ENCODE measurements around the gene FOXP1.

Gene FOXP1

GRCh38 chr3:71005702-71006321 lies 577.7 kb downstream of the FOXP1 start:
- Mint-ChIP-seq H3K27me3 (no peaks in the 10 kb centered on the region), H3K4me3 (no peak overlapping the region), H3K27ac (peak overlapping the region; percentile 74), H3K9me3 (ENCODE audit: low read depth) (no peaks in the 10 kb centered on the region), H3K4me1 (ENCODE audit: low read depth) (peaks cover 78% of the 10 kb centered on the region), H3K36me3 (peaks cover 7% of the 10 kb centered on the region)

- H3K27ac Mint-ChIP-seq: peak overlapping the region; percentile 55
- no peaks in the 10 kb centered on the region for H3K27me3 Mint-ChIP-seq
- no peaks in the 10 kb centered on the region for H3K9me3 Mint-ChIP-seq (ENCODE audit: low read depth)
- H3K36me3 Mint-ChIP-seq: peaks cover 9% of the 10 kb centered on the region
- H3K4me3 Mint-ChIP-seq: no peak overlapping the region
- peaks cover 72% of the 10 kb centered on the region for H3K4me1 Mint-ChIP-seq (ENCODE audit: low read depth)
Measured at GRCh38 chr3:71003511-71003910, 580.0 kb downstream of the FOXP1 start.

GRCh38 chr3:71002298-71002697 lies 581.2 kb downstream of the FOXP1 start:
- peak overlapping the region; percentile 33 for H3K4me3 Mint-ChIP-seq
- H3K27me3 Mint-ChIP-seq: no peaks in the 10 kb centered on the region
- peaks cover 10% of the 10 kb centered on the region for H3K36me3 Mint-ChIP-seq
- peaks cover 68% of the 10 kb centered on the region for H3K4me1 Mint-ChIP-seq (ENCODE audit: low read depth)
- peak overlapping the region; percentile 88 for H3K27ac Mint-ChIP-seq
- no peaks in the 10 kb centered on the region for H3K9me3 Mint-ChIP-seq (ENCODE audit: low read depth)

- Mint-ChIP-seq H3K4me3 (no peak overlapping the region), H3K9me3 (ENCODE audit: low read depth) (no peaks in the 10 kb centered on the region), H3K4me1 (ENCODE audit: low read depth) (peaks cover 64% of the 10 kb centered on the region), H3K36me3 (peaks cover 15% of the 10 kb centered on the region), H3K27me3 (no peaks in the 10 kb centered on the region), H3K27ac (peak overlapping the region; percentile 88)
Measured at GRCh38 chr3:71001303-71001830, 582.2 kb downstream of the FOXP1 start.

- Mint-ChIP-seq H3K36me3 (peaks cover 15% of the 10 kb centered on the region), H3K4me1 (ENCODE audit: low read depth) (peaks cover 62% of the 10 kb centered on the region), H3K27ac (peak overlapping the region; percentile 47), H3K4me3 (peak overlapping the region; percentile 21), H3K9me3 (ENCODE audit: low read depth) (no peaks in the 10 kb centered on the region), H3K27me3 (no peaks in the 10 kb centered on the region)
Measured at GRCh38 chr3:71000483-71000882, 583.0 kb downstream of the FOXP1 start.

- Mint-ChIP-seq H3K36me3 (peaks cover 15% of the 10 kb centered on the region), H3K4me3 (peak overlapping the region; percentile 30), H3K27ac (peak overlapping the region; percentile 58), H3K9me3 (ENCODE audit: low read depth) (no peaks in the 10 kb centered on the region), H3K27me3 (no peaks in the 10 kb centered on the region), H3K4me1 (ENCODE audit: low read depth) (peaks cover 64% of the 10 kb centered on the region)
Measured at GRCh38 chr3:70999730-71000129, 583.8 kb downstream of the FOXP1 start.

GRCh38 chr3:70996082-70996481 lies 587.4 kb downstream of the FOXP1 start:
- no peaks in the 10 kb centered on the region for H3K27me3 Mint-ChIP-seq
- no peak overlapping the region for H3K4me3 Mint-ChIP-seq
- H3K4me1 Mint-ChIP-seq (ENCODE audit: low read depth): peaks cover 69% of the 10 kb centered on the region
- peak overlapping the region; percentile 71 for H3K27ac Mint-ChIP-seq
- peaks cover 18% of the 10 kb centered on the region for H3K36me3 Mint-ChIP-seq
- H3K9me3 Mint-ChIP-seq (ENCODE audit: low read depth): no peaks in the 10 kb centered on the region

GRCh38 chr3:70994644-70995043 lies 588.9 kb downstream of the FOXP1 start:
- Mint-ChIP-seq H3K36me3 (peaks cover 27% of the 10 kb centered on the region), H3K27ac (peak overlapping the region; percentile 89), H3K4me1 (ENCODE audit: low read depth) (peaks cover 72% of the 10 kb centered on the region), H3K27me3 (no peaks in the 10 kb centered on the region), H3K9me3 (ENCODE audit: low read depth) (no peaks in the 10 kb centered on the region), H3K4me3 (no peak overlapping the region)

GRCh38 chr3:70992562-70993204 lies 590.8 kb downstream of the FOXP1 start:
- H3K9me3 Mint-ChIP-seq (ENCODE audit: low read depth): no peaks in the 10 kb centered on the region
- H3K4me3 Mint-ChIP-seq: peak overlapping the region; percentile 3
- peaks cover 69% of the 10 kb centered on the region for H3K4me1 Mint-ChIP-seq (ENCODE audit: low read depth)
- peaks cover 26% of the 10 kb centered on the region for H3K36me3 Mint-ChIP-seq
- H3K27me3 Mint-ChIP-seq: no peaks in the 10 kb centered on the region
- H3K27ac Mint-ChIP-seq: peak overlapping the region; percentile 91

GRCh38 chr3:70992131-70992530 lies 591.4 kb downstream of the FOXP1 start:
- H3K4me3 Mint-ChIP-seq: no peak overlapping the region
- peaks cover 27% of the 10 kb centered on the region for H3K36me3 Mint-ChIP-seq
- H3K27me3 Mint-ChIP-seq: no peaks in the 10 kb centered on the region
- peak overlapping the region; percentile 91 for H3K27ac Mint-ChIP-seq
- H3K4me1 Mint-ChIP-seq (ENCODE audit: low read depth): peaks cover 70% of the 10 kb centered on the region
- no peaks in the 10 kb centered on the region for H3K9me3 Mint-ChIP-seq (ENCODE audit: low read depth)

- Mint-ChIP-seq H3K9me3 (ENCODE audit: low read depth) (no peaks in the 10 kb centered on the region), H3K36me3 (peaks cover 25% of the 10 kb centered on the region), H3K4me1 (ENCODE audit: low read depth) (peaks cover 70% of the 10 kb centered on the region), H3K27ac (peak overlapping the region; percentile 91), H3K27me3 (no peaks in the 10 kb centered on the region), H3K4me3 (peak overlapping the region; percentile 36)
Measured at GRCh38 chr3:70990723-70991122, 592.8 kb downstream of the FOXP1 start.

GRCh38 chr3:70990185-70990584 lies 593.3 kb downstream of the FOXP1 start:
- Mint-ChIP-seq H3K36me3 (peaks cover 28% of the 10 kb centered on the region), H3K9me3 (ENCODE audit: low read depth) (no peaks in the 10 kb centered on the region), H3K27ac (peak overlapping the region; percentile 91), H3K4me1 (ENCODE audit: low read depth) (peaks cover 70% of the 10 kb centered on the region), H3K4me3 (peak overlapping the region; percentile 36), H3K27me3 (no peaks in the 10 kb centered on the region)

- H3K4me3 Mint-ChIP-seq: no peak overlapping the region
- H3K27me3 Mint-ChIP-seq: no peaks in the 10 kb centered on the region
- no peaks in the 10 kb centered on the region for H3K9me3 Mint-ChIP-seq (ENCODE audit: low read depth)
- H3K27ac Mint-ChIP-seq: peak overlapping the region; percentile 91
- peaks cover 70% of the 10 kb centered on the region for H3K4me1 Mint-ChIP-seq (ENCODE audit: low read depth)
- H3K36me3 Mint-ChIP-seq: peaks cover 36% of the 10 kb centered on the region
Measured at GRCh38 chr3:70989174-70989573, 594.4 kb downstream of the FOXP1 start.

GRCh38 chr3:70988111-70988510 lies 595.4 kb downstream of the FOXP1 start:
- no peak overlapping the region for H3K4me3 Mint-ChIP-seq
- no peaks in the 10 kb centered on the region for H3K9me3 Mint-ChIP-seq (ENCODE audit: low read depth)
- no peaks in the 10 kb centered on the region for H3K27me3 Mint-ChIP-seq
- peaks cover 74% of the 10 kb centered on the region for H3K4me1 Mint-ChIP-seq (ENCODE audit: low read depth)
- peaks cover 38% of the 10 kb centered on the region for H3K36me3 Mint-ChIP-seq
- H3K27ac Mint-ChIP-seq: peak overlapping the region; percentile 62

- Mint-ChIP-seq H3K4me1 (ENCODE audit: low read depth) (peaks cover 74% of the 10 kb centered on the region), H3K27ac (peak overlapping the region; percentile 50), H3K27me3 (no peaks in the 10 kb centered on the region), H3K36me3 (peaks cover 36% of the 10 kb centered on the region), H3K9me3 (ENCODE audit: low read depth) (no peaks in the 10 kb centered on the region), H3K4me3 (no peak overlapping the region)
Measured at GRCh38 chr3:70985572-70985971, 598.0 kb downstream of the FOXP1 start.
